Measurements from ENCODE around the gene MBNL1.

The MBNL1 gene

GRCh38 chr3:152382312-152383135 is 113.8 kb downstream of the MBNL1 start:
- Histone ChIP-seq H3K9ac (ENCODE audit: insufficient read length) (peak overlapping the region; percentile 15), H3K36me3 (ENCODE audit: insufficient read depth, low read length) (peaks cover 12% of the 10 kb centered on the region), H3K27ac (peak overlapping the region; percentile 53), H3K4me3 (peak overlapping the region; percentile 40), H3K9me3 (ENCODE audit: low read depth, low read length) (no peaks in the 10 kb centered on the region)
- no peak for TF ChIP-seq EZH2 (IDR thresholded peaks at IDR 0.05)
- TF ChIP-seq FOXP2 (optimal IDR thresholded peaks at IDR 0.05; ENCODE audit: control extremely low read depth, extremely low read length, insufficient read depth): no peak
- TF ChIP-seq POLR2AphosphoS5 (IDR thresholded peaks at IDR 0.05; ENCODE audit: borderline replicate concordance, low read depth, low read length): no peak
- DNase-seq (ENCODE audit: low read depth, low spot score): no peak

- TF ChIP-seq POLR2AphosphoS5 (IDR thresholded peaks at IDR 0.05; ENCODE audit: borderline replicate concordance, low read depth, low read length) (no peak), EZH2 (IDR thresholded peaks at IDR 0.05) (no peak), FOXP2 (optimal IDR thresholded peaks at IDR 0.05; ENCODE audit: control extremely low read depth, extremely low read length, insufficient read depth) (no peak)
- H3K27ac ChIP-seq: peak overlapping the region; percentile 53; the same call in 1 of the 2 replicates
Observed at GRCh38 chr3:152383136-152383606, 114.4 kb downstream of the MBNL1 start.

GRCh38 chr3:152384412-152384811 is 115.7 kb downstream of the MBNL1 start:
- Histone ChIP-seq H3K9me3 (ENCODE audit: low read depth, low read length) (no peaks in the 10 kb centered on the region), H3K4me3 (no peak overlapping the region), H3K27ac (no peak overlapping the region), H3K9ac (ENCODE audit: insufficient read length) (no peak overlapping the region), H3K36me3 (ENCODE audit: insufficient read depth, low read length) (no peaks in the 10 kb centered on the region; the same call in 1 of the 2 replicates)
- no peak for DNase-seq (ENCODE audit: low read depth, low spot score)
- TF ChIP-seq FOXP2 (optimal IDR thresholded peaks at IDR 0.05; ENCODE audit: control extremely low read depth, extremely low read length, insufficient read depth) (no peak), EZH2 (IDR thresholded peaks at IDR 0.05) (no peak), POLR2AphosphoS5 (IDR thresholded peaks at IDR 0.05; ENCODE audit: borderline replicate concordance, low read depth, low read length) (no peak)

More at GRCh38 chr3:152383136-152383606, 114.4 kb downstream of the MBNL1 start:
- peaks cover 6% of the 10 kb centered on the region for H3K36me3 ChIP-seq (ENCODE audit: insufficient read depth, low read length)
- no peak for DNase-seq (ENCODE audit: low read depth, low spot score)
- H3K9ac ChIP-seq (ENCODE audit: insufficient read length): no peak overlapping the region
- H3K9me3 ChIP-seq (ENCODE audit: low read depth, low read length): no peaks in the 10 kb centered on the region
- H3K4me3 ChIP-seq: peak overlapping the region; percentile 40; the same call in 1 of the 2 replicates

- no peak overlapping the region; the same call in 1 of the 2 replicates for H3K4me3 ChIP-seq
- H3K36me3 ChIP-seq (ENCODE audit: insufficient read depth, low read length): no peaks in the 10 kb centered on the region; the same call in 1 of the 2 replicates
- H3K27ac ChIP-seq: peak overlapping the region; percentile 18; the same call in 1 of the 2 replicates
- no peaks in the 10 kb centered on the region for H3K9me3 ChIP-seq (ENCODE audit: low read depth, low read length)
- no peak overlapping the region for H3K9ac ChIP-seq (ENCODE audit: insufficient read length)
- TF ChIP-seq FOXP2 (optimal IDR thresholded peaks at IDR 0.05; ENCODE audit: control extremely low read depth, extremely low read length, insufficient read depth): no peak
- TF ChIP-seq POLR2AphosphoS5 (IDR thresholded peaks at IDR 0.05; ENCODE audit: borderline replicate concordance, low read depth, low read length): no peak
- TF ChIP-seq EZH2 (IDR thresholded peaks at IDR 0.05): no peak
- no peak for DNase-seq (ENCODE audit: low read depth, low spot score)
Observed at GRCh38 chr3:152385761-152386160, 117.0 kb downstream of the MBNL1 start.

- H3K36me3 ChIP-seq (ENCODE audit: insufficient read depth, low read length): no peaks in the 10 kb centered on the region; the same call in 1 of the 2 replicates
- no peak for DNase-seq (ENCODE audit: low read depth, low spot score)
- peak overlapping the region; percentile 3; the same call in 1 of the 2 replicates for H3K4me3 ChIP-seq
- no peaks in the 10 kb centered on the region for H3K9me3 ChIP-seq (ENCODE audit: low read depth, low read length)
- no peak for TF ChIP-seq EZH2 (IDR thresholded peaks at IDR 0.05)
- no peak for TF ChIP-seq POLR2AphosphoS5 (IDR thresholded peaks at IDR 0.05; ENCODE audit: borderline replicate concordance, low read depth, low read length)
- TF ChIP-seq FOXP2 (optimal IDR thresholded peaks at IDR 0.05; ENCODE audit: control extremely low read depth, extremely low read length, insufficient read depth): no peak
- peak overlapping the region; percentile 18; the same call in 1 of the 2 replicates for H3K27ac ChIP-seq
- H3K9ac ChIP-seq (ENCODE audit: insufficient read length): no peak overlapping the region
Observed at GRCh38 chr3:152386208-152386607, 117.5 kb downstream of the MBNL1 start.

- no peak overlapping the region for H3K27ac ChIP-seq
- no peak for DNase-seq (ENCODE audit: low read depth, low spot score)
- TF ChIP-seq EZH2 (IDR thresholded peaks at IDR 0.05) (no peak), FOXP2 (optimal IDR thresholded peaks at IDR 0.05; ENCODE audit: control extremely low read depth, extremely low read length, insufficient read depth) (no peak), POLR2AphosphoS5 (IDR thresholded peaks at IDR 0.05; ENCODE audit: borderline replicate concordance, low read depth, low read length) (no peak)
- no peaks in the 10 kb centered on the region; the same call in 1 of the 2 replicates for H3K36me3 ChIP-seq (ENCODE audit: insufficient read depth, low read length)
- H3K9me3 ChIP-seq (ENCODE audit: low read depth, low read length): no peaks in the 10 kb centered on the region
- no peak overlapping the region for H3K9ac ChIP-seq (ENCODE audit: insufficient read length)
- no peak overlapping the region for H3K4me3 ChIP-seq
Observed at GRCh38 chr3:152388631-152389030, 119.9 kb downstream of the MBNL1 start.

GRCh38 chr3:152389316-152389934 is 120.7 kb downstream of the MBNL1 start:
- H3K27ac ChIP-seq: no peak overlapping the region
- no peaks in the 10 kb centered on the region for H3K9me3 ChIP-seq (ENCODE audit: low read depth, low read length)
- TF ChIP-seq FOXP2 (optimal IDR thresholded peaks at IDR 0.05; ENCODE audit: control extremely low read depth, extremely low read length, insufficient read depth) (no peak), EZH2 (IDR thresholded peaks at IDR 0.05) (no peak), POLR2AphosphoS5 (IDR thresholded peaks at IDR 0.05; ENCODE audit: borderline replicate concordance, low read depth, low read length) (no peak)
- no peak overlapping the region for H3K9ac ChIP-seq (ENCODE audit: insufficient read length)
- H3K36me3 ChIP-seq (ENCODE audit: insufficient read depth, low read length): peaks cover 2% of the 10 kb centered on the region; the same call in 1 of the 2 replicates
- DNase-seq (ENCODE audit: low read depth, low spot score): no peak
- H3K4me3 ChIP-seq: no peak overlapping the region

GRCh38 chr3:152390647-152391046 is 121.9 kb downstream of the MBNL1 start:
- Histone ChIP-seq H3K9ac (ENCODE audit: insufficient read length) (no peak overlapping the region), H3K9me3 (ENCODE audit: low read depth, low read length) (no peaks in the 10 kb centered on the region), H3K36me3 (ENCODE audit: insufficient read depth, low read length) (peaks cover 9% of the 10 kb centered on the region), H3K27ac (peak overlapping the region; percentile 65), H3K4me3 (no peak overlapping the region)
- no peak for TF ChIP-seq EZH2 (IDR thresholded peaks at IDR 0.05)
- TF ChIP-seq FOXP2 (optimal IDR thresholded peaks at IDR 0.05; ENCODE audit: control extremely low read depth, extremely low read length, insufficient read depth): no peak
- no peak for TF ChIP-seq POLR2AphosphoS5 (IDR thresholded peaks at IDR 0.05; ENCODE audit: borderline replicate concordance, low read depth, low read length)
- no peak for DNase-seq (ENCODE audit: low read depth, low spot score)
